Endometrial microvascular endothelial cells (primary cell): ENCODE data around the gene FECH. TPM values are rescaled to one million over a fixed set of nuclear protein-coding genes. Genes with fewer than 3 reads are reported as not detected.

Experiments used
- in situ Hi-C: cut with HindIII; loops from 2 replicates; pipeline ENCODE4 v1.10.0; 2017; ENCODE audit warnings: low sequenced_read_pairs, low pct_unique_long_range_greater_than_20kb; ENCODE audit errors: inconsistent ontology term
- total RNA-seq: library from RNA; depleted of rRNA; stranded (reverse); fragments of >200 nt; gene quantifications from one replicate; pipeline ENCODE4 v1.2.3, GENCODE V29; 2015; ENCODE audit errors: inconsistent ontology term

Gene FECH
- total RNA-seq, 1 donor from 2014 or later = 99.5 TPM

DNA sequence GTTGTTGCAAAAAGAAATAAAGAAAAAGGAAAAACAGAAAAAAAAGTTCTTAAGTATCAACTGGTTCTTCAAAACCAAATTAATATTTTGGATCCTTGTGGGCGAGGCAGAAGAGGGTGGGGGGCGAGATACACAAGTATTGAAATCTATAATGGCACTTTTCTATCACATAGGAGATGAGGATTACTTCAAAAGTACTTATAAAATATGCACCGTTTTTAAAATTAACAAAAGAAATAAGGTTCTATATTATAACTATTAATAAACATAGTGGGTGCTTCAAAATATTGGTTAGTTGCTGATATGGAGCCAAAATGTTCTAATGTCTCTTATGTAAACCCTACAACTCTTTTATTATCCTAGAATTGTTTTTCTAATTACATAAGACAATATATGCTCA lies 2.1 kb downstream of the FECH start:
- in situ Hi-C loops = no loop called here

DNA sequence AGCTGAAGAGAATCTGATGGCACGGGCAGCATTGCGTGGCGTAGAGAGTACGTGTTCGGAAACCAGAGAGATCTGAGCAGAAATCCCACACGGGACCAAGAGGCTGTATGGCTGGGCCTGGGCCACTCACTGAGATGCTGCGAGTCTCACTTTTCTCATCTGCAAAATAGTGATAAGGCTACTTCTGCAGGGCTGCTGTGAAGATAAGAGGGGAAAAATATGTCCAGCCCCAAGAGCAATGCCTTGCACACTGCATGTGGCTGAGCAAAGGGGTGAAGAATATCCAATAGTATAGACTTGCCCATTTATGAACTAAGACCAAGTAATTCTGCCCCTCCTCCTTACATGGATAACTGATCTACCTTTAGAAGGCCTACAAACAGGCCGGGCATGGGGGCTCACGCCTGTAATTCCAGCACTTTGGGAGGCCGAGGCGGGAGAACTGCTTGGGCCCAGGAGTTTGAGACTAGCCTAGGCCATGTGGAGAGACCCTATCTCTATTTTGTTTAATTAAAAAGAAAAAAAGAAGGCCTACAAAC lies 3.1 kb downstream of the FECH start:
- in situ Hi-C loops = no loop called here

GRCh38 chr18:57581301-57581934 lies 5.1 kb downstream of the FECH start:
- in situ Hi-C loops = no loop called here

DNA sequence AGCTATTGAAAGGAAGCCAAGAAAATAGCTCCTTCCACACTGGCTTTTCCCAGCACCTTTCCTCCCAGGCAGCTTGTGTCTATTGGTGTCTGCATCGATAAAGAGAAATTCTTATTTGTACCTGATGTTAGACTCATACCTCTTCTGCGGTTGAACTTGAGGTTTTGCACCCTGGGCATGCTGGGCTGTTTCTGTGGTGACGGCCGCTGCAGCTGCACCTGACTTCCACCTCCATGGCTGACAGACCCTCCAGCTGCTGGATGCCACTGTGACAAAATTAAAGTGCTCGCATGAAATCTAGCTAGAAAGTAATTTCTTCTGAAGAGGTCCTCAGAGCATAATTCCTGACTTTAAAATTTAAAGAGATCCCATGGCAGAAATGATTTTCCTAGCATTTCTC lies 6.6 kb downstream of the FECH start:
- in situ Hi-C loops = no loop called here

GRCh38 chr18:57576316-57576715 lies 10.2 kb downstream of the FECH start:
- in situ Hi-C loops = no loop called here

GRCh38 chr18:57575542-57575941 lies 11.0 kb downstream of the FECH start:
- in situ Hi-C loops = no loop called here

DNA sequence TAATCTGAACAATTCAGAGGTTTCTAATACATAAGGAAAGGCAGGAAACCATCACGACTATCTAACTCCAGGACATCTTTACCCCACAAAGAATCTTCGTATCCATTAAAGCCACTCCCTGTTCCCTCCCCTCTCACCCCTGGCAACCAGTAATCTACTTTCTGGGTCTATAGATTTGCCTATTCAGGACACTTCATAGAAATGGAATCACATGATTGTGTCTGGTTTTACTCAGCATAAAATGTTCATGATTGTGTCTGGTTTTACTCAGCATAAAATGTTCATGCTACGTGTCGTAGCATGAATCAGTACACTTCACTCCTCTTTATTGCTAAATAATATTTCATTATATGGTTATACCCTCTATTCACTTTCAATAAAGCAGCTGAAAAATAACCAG lies 11.6 kb downstream of the FECH start:
- in situ Hi-C loops = no loop called here

DNA sequence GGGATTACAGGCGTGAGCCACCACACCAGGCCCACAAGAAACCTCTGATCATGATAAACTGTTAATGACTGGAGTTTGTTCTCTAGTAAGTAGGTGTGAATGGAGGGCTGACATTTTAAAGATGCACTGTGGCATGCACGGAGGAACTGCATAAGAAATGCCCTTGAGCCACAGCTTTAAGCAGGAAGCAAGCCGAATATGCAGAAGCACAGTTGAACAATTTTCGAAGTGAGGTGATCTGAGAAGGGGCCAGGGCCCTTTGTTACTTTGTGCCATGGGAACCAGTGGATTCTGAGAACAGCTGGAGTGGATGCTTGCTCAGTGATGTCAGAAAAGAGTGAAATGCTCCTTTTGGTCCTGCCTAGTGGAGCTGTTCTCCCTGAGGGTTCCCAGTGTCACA lies 16.3 kb downstream of the FECH start:
- in situ Hi-C loops = no loop called here

GRCh38 chr18:57569133-57569532 lies 17.4 kb downstream of the FECH start:
- in situ Hi-C loops = no loop called here

- in situ Hi-C loops = no loop called here
Measured at GRCh38 chr18:57561728-57562423, 24.6 kb downstream of the FECH start.

DNA sequence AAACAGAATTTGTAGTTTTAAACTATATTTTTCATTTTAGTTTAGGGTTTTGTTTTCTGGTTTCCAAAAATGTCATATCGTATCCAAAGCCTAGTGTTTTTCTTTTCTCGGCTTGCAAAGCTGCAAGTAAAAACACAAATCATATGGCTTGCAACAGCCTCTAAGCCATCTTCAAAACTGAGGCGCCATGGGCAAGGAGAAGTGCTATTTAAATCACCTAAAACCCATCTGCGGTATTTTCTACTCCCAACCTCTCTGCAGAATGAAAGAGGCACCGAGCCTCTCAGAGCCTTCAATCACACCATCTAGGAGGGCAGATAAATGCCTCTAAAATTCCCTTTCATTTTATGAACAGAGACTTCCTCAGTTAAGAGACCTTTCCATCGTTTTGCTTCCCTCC lies 25.2 kb downstream of the FECH start:
- in situ Hi-C loops = no loop called here

GRCh38 chr18:57559314-57559713 lies 27.2 kb downstream of the FECH start:
- in situ Hi-C loops = no loop called here

DNA sequence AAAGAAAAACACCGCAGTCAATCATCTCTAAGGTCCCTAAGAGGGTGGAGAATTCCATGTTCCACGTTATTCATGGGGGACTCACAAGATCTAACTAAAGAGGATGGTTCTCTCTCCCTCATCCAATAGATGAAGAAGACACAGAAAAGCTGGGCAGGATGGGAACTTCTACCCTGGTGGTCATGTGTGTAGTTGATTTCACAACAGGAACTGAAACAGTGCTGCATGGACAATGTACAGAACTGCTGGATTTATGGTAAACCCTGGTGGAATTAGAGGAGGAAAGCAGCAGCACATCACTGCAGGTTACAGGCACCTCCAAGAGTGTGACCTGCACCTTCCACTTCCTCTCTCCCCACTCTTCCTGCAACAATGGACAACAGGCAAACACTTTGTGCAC lies 31.4 kb downstream of the FECH start:
- in situ Hi-C loops = no loop called here

DNA sequence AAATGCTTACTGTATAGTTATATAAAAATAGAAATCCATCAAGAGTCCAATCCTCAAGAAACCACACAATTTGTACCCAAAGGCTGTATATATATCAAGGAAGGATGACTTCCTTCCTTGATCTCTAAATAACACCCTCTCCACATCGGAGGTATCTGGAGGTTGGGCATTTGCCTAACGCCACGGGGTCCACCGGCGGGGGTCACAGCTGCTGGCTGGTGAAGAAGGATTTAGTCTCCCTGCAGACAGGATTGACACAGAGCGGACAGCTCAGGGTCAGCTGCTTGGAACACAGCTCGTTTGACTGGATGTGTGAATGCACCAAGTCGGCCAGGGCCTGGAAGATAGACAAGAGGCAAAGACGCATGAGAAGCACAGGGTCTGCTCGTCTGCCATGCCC lies 36.0 kb downstream of the FECH start:
- in situ Hi-C loops = no loop called here

- in situ Hi-C loops = no loop called here
Measured at GRCh38 chr18:57547260-57547659, 39.2 kb downstream of the FECH start.

DNA sequence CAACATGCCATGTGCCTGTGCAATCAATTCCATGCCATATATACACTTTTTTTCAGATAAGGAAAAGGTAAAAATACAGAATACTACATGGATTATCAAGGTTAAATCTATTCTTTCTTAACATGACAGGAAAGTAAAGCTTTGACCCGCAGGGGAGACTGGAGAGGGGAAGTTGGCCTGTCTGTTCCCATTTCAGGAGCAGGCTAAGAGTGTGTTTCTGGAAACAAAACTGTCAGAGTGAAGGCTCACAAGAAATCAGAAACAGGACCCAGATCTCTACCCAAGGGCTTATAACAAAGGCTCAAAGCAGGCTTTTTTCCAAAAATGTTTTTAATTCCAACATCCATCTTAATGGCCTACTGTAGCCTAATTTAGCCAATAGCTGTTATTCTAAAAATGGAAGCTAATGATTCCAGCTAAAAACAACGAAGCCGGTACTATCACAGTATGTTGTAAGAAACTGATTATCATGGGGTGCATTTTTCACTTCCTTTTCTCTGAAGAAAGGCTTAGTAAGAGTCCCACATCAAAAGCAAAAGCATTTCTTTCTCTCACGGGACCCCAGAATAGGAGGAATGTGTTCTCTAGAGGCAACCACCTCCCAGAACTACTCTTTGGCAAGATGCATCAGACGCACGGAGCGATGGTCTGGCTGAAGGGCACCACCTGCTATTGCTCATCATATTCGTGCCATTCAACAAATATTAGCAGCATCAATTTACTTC lies 41.4 kb downstream of the FECH start:
- in situ Hi-C loops = no loop called here

DNA sequence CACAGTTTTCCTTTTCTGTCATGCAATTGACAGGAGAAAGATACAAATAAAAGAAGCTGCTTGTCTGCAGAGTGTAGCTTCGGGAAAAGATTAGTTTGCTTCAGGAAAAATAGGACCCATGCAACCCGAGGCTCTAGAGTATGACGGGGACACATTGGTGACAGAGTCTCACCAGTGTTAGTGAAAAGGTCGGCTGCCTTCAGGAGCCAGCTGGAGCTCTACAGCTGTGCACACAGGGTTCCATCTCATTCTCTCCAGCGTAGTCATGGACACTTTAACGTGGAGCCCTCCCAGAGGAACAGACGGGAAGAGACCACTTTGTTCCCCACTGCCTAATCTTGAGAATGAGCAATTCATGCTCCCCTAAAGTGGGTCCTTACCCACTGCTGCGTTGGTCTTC lies 42.9 kb downstream of the FECH start:
- in situ Hi-C loops = no loop called here

DNA sequence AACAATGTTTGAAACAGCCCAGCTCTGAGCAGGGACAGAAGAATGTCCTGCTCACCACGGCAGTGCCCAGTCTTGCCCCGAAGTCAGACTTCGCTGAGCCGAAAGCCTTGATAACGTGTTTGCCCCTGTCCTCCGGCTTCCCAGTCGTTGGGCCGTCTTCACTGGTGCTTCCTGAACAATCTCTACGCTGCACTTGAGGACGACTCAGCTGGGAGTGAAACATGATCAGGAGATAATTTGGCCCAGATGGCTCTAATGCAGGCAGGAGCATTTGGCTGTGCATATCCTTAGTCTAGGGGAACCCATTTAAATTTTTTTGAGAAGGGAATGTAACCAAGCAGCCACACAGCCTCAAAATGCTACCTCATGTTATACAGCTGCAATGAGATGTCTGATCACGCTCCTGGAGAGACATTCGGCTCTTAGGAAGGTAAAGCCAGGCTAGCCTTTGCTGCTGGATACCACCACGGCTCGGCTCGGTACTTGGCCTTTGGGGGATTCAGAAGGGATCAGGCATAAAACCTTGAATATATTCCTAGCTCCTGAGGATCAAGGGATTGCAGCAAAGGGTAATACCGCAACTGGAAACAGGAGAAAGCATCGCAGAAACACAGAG lies 43.6 kb downstream of the FECH start:
- in situ Hi-C loops = no loop called here

- in situ Hi-C loops = no loop called here
Measured at GRCh38 chr18:57542126-57542525, 44.4 kb downstream of the FECH start.

- in situ Hi-C loops = no loop called here
Measured at GRCh38 chr18:57539702-57540101, 46.8 kb downstream of the FECH start.
